Superior temporal gyrus (tissue), 1 donor: ENCODE results near the gene TACR1.
"Not testable (repeated sequence)": the region's sequence is repeated elsewhere in the genome, so short reads cannot be mapped to it uniquely, and the experiment has no call there.

Source experiments
- DNase-seq: peaks from one replicate; pipeline ENCODE4 v3.0.0-alpha.2; 2016; ENCODE audit errors: extremely low spot score

TACR1 gene

DNA sequence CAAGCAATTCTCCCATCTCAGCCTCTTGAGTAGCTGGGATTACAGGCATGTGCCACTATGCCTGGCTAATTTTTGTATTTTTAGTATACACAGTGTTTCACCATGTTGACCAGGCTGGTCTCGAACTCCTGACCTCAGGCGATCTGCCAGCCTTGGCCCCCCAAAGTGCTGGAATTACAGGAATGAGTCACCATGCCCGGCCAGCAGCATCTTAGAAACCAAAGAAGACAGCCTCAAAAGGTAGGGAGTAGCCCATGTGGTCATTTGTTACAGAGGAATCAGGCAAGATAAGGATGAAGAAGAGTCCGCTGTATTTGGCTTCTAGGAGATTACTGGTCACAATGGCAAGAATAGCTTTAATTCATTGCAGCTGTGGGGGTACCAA, 53.1 kb downstream of the TACR1 start:
- DNase-seq = not testable (repeated sequence)

DNA sequence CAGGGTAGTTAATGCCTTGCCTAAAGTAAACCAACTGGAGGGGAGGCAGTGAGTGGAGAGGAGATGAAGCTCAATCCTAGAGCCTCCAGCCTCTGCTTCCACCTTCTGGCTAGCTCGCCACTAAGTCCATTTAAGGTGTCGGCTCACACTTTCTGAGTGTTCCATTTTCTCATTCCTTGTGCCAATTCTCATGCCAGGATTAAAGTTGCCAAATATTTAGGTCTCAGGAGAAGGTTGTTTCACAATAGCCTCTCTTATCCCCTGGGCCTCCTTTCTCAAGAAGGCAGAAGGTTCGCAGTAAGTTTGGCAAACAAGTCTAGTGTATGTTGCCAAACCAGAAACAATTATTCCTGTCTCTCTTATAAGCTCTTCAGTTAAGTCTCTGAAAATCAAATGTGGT, 57.2 kb downstream of the TACR1 start:
- DNase-seq = no peak

DNA sequence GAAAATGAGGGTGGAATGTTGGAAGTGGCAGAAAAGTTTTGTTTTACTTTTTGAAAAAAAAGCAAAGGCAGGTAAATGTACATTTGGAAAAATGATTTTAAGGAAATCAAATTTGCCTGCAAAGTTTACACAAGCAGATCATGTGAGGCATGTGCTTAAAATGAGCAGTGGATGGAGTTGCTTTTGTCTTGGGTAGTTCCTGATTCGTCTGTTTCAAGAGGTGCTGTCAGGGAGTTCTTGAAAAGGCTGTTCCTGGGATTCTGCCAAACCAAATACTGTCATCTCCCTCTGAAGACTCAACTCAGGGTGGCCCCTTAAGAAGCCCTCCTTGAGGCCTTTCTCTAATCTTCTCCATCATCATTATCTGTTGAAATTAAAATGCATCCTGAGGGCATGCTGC, 59.0 kb downstream of the TACR1 start:
- no peak for DNase-seq

DNA sequence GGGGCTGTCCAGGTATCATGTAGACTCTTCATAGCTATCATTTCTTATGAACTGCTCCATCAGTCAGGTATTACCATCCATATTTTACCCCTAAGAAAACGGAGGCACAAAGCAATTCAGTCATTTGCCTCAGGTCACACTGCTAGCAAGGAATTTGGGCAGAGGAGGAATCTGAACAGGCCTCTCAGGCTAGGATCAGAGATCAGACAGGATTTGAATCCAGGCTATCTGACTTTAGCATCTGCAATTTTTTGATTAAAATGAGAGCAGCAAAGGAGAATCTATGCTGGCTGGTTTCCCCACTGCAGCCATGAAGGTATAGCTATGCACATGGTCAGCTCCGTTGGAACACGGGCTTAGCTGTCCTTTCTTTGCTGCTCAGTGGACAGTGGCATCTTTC, 60.1 kb downstream of the TACR1 start:
- DNase-seq = no peak

DNA sequence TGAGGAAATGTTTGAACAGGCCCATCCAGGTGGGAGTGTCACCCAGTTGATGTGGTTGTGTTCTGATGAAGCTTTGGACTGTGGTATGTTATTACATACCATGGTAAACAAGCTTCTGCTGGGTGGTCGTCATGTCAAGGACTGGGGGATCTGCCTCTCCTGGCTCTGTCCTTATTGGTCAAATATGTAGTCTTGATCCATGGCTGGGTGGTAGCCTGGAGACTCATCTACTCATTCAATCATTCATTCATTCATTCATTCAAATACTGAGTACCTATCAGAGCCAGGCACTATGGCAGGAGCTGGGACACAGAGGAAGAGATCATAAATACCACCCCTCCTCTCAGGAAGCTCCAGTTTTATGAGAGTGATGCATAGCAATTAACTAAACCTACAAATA, 60.8 kb downstream of the TACR1 start:
- no peak for DNase-seq

DNA sequence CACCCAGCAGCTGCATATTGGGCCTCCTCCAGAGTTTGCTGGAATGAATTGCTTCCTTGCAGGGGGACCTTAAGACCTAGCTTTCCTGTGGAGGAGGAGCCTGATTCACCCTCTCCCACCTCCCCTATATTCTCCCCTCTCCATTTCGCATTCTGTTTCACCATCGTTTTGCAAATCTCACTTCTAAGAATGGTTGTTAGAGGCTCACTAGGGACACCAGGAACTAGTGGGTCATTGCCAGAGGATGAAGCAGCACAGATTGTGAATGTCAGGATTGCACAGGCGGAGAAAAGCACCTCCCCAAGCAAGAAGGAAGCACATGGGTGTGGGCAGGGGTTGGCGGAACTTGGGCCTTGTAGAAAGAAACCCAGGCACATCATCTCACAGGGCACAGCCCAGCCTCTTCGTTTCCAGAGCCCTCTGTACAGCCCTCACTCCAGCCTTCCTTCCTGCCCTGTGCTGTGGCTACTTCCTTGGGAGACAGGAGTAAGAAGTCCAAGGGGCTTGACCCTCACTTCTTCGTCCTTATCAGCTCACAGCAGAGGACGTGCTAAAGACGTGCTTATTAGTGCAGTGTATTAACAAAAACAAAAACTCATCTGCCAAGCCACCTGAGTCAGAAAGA, 63.4 kb downstream of the TACR1 start:
- no peak for DNase-seq

DNA sequence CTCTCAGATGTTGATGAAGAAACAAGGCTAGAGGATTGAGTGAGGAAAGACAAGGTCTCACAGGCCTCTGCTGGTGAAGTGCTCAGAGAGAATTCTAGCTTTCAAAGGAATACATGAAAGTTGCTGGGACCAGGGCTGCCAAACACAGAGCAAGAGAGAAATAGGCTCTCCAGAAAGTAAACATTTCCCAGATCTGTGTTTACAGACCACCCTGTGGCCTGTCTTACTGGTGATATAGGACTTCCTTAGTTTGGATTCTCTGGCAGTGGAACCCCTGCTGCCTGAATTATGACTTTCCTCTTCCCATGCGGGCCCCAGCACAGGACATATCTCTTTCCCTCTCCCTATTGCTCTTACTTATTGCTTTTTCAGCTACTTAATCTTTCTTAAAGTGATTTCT, 64.5 kb downstream of the TACR1 start:
- no peak for DNase-seq

DNA sequence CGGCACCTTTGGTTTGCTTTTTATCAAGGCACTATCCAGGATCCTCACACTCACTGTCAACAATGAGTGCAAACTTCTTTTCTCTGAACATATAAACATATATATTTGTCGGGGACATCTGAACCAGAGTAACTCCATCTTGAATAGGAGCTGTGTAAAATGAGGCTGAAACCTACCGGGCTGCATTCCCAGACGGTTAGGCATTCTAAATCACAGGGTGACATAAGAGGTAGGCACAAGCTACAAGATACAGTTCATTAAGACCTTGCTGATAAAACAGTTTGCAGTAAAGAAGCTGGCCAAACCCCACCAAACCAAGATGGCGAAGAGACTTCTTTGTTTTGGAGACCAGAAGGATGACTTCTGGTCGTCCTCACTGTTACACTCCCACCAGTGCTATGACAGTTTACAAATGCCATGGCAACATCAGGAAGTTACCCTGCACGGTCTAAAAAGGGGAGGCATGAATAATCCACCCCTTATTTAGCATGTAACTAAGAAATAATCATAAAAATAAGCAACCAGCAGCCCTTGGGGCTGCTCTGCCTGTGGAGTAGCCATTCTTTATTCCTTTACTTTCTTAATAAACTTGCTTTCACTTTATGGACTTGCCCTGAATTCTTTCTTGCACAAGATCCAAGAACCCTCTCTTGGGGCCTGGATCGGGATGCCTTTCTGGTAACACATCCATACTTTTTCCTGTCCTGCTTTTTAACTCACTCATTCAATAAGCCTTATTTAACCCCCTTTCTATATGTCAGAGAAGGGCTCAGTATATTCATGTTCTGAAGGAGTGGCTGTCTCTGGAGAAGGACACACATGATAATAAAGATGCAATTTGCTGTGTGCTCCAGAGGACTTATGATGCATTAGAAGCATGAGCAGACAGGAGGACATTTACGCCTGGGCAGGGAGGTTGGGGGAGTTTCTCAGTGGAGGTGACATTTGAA, 65.4 kb downstream of the TACR1 start:
- no peak for DNase-seq

DNA sequence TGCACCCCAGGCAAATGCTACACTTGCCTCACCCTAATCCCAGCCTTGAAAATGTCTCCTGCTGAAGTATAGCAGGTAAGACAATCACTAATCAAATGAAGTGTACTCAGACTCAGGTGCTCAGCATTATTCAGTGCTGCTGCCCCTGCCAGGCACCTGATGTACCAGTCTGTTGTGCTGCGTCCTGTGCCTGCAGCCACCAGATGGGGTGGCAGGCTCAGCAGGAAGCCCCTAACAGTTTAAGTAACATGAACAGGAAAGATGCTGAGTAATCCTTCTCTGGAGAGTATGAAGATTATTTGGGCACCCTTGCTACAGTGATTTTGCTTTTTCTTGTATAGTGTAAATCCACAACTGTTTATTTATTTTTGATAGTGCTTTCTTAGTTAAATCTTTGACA, 69.1 kb downstream of the TACR1 start:
- no peak for DNase-seq

DNA sequence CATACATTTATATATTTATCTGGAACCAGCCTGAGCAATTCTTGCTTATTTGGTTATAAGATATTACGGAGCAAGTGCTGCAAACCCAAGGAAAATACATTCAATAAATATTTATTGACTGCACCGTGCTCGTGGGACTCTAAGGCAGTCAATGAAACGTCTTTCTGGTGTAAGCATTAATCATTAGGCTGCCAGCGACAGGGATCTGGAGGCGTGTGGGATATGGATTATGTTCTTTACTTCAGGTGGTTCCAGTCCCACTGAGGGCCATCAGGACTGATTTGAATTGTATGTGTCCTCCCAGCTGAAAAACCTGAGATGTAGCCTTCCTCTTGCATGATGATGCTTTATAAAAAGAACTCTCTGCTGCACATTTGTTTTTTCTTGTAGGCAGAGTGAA, 75.4 kb downstream of the TACR1 start:
- DNase-seq = no peak

DNA sequence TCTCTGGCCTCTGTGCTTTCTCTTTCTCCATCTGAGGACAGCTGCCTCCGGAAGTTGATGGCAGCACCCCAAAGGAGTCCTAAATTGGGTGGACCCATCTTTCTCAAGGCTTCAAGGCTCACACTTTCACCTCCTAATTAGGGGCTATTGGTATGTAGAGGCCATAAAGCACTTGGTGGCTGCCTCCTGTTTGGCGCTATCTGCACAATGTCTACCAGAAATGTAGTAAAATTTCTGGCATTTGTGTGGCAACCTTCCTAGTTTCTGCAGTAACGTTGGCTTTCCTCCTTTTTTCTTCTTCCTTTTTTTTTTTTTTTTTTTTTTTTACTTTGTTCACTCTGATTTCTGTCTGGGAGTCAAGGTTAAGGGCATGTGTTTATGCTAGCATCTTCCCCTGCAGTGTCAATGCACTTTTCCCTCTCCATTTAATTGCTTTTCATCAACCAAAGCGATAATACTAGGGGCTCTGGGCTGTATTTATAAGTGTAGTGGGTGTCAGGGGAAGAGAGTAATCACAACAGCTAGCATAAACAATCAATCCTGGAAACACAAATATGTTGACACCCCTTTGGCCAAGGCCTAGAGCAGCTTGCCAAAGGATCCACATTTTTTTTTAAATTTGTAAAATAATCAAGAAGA, 86.0 kb downstream of the TACR1 start:
- DNase-seq = no peak

DNA sequence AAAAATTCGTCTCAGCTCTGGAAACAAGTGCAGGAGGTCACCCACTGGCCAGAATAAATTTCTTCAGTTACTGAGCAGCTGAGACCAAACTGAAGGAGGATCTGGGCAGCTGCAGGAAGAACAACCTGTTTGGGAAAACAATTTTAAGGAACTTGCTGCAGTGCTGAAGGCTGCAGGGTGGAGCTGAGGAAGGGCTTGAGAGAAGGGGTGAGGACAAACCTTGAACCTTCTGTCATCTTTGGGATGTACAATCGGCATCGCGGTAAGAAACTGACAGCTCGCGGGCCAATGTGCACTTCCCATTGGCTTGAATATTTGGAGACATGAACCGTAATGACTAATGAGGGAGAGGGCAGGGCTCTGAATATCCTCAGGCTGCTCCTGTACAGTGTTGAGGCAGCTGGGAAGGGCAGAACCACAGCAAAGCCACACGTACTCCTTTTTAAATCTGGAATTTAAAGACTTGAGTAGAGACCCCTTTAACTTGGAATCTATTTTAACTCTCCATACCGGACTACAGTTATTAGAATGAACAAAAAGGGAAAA, 90.3 kb downstream of the TACR1 start:
- DNase-seq = no peak

DNA sequence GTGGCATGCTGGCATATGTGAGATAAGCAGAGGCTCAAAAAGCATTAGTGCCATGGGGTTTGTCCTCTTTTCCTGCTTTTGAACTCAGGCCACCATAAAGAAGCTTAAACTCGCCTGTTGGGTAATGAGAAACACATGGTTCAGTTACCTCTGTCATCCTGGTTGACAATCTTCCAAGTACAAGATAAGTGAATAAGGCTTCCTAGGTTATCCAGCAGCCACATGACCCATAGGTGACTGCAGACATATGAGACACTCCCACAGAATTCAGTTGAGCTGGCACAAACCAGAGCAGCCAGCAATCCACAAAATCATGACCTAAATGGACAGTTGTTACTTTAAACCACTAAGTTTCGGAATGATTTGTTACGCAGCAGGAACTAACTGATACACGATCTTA, 97.3 kb downstream of the TACR1 start:
- DNase-seq = no peak

DNA sequence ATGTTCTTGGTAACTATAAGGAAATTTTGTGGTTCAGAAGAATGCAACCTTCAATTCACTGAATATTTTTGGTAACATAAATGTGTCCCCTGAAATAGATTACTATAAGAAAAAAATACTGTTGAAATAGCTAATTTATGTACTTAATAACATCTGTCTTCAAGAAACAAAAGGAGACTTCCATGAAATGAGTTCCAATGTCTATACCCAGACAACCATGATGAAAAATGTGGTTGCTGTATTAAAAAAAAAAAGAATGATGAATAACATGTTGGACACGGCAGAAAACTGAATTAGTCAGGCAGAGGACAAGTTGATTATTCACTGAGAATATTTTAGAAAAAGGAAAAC, 98.5 kb downstream of the TACR1 start:
- no peak for DNase-seq

DNA sequence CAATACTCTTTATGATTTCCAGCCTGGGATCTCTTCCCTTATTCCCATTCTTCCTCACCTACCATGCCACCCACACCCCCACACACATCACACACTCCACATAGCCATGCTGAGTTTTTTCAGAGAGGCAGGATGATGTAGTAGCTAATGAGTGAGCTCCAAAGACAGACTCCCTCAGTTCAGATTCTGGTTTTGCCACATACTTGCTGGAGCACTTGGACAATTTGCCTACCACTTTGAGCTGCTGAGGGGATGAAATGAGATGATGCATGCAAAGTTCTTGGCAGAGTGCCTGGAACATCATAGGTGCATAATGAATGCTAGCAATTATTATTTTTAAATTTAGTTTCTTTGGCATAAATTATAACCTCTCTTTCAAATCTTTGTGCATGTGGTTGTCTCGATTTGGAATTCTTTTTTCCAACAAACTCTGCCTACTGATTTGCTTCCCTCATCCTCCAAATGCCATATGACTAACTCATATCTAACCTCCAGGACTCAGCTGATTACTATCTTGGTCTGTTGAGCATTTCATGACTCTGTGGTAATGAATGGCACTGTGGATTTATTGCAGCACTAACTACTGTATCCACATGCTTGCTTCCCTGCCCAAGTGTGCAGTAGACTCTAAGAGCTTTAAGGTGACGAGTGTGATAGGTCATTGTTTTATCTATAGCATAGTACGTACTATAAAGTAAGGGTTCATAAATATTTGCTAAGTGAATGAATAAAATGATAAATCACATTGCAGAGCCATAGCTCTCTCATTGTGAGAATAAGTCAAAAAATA, 99.1 kb downstream of the TACR1 start:
- DNase-seq = no peak

DNA sequence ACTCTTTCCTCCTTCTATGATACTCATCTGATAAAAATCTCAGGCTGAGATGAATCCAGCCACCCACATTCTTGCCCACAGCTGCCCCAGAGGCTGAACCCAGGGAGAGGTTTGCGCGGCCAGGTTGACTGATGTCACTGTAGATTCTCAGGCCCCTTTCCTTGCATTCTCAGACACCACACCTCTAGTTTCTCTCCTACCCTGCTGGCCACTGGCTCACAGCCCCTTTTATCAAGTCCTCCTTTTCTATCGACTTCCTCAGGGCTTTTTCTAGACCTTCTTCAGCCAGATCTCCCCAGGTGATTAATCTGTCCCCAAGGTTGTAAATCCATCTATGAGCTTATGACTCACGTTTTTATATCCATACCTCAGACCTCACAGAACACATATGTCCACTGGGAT, 99.8 kb downstream of the TACR1 start:
- DNase-seq = no peak

DNA sequence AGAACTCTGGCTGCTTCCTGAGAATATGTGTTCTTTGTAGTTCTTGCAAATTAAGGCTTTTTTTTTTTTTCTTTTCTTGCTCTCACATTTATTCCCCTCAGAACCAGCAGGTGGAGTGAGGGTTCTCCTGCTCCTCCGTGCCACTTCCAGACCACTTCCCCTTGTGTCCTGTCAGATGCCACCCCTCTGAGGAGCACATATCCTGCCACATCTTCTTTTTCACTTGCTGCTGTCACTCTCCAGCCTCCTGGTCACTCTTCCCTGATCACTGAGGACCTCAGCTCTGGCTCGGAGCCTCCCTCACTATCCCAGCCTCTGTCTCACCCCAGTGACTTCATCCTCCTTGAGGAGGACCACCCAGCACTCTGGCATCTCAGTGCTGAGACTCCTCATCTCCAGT, 100.5 kb downstream of the TACR1 start:
- DNase-seq = no peak

DNA sequence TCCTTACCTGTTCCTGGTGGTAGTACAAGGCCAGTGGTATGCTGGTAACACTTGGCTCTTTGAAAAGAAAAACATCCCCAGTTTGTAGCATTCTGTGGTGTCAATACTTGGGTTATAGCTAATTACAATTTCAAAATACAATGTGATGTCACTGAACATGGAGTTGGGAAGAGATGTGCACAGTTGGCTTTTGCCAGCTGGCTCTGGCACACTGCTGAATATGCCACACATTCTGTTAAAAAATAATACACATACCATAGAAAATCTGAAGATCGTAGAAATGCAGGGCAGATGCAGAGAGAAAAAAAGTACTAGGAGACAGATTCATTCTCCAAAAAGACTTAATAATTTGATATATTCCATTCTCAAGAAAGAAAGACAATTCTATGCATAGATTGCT, 101.5 kb downstream of the TACR1 start:
- no peak for DNase-seq

DNA sequence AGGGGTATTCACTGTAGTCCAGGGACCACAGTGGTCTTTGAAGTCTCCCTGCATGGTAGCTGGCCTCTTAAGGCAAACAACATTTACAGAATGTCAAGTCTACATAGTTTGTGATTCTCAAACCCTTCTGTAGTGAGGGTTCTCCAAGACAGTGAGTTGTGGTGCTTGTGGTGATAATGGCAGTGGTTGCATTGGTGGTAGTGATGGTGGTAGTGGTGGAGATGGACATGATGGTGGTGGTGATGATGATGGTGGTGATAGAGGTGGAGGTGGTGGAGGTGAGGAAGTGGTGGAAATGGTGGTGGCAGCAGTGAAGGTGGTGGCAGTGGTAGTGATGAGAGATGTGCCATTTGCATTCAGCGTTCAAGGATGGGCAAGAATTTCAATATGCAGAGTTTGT, 104.9 kb downstream of the TACR1 start:
- DNase-seq = no peak

DNA sequence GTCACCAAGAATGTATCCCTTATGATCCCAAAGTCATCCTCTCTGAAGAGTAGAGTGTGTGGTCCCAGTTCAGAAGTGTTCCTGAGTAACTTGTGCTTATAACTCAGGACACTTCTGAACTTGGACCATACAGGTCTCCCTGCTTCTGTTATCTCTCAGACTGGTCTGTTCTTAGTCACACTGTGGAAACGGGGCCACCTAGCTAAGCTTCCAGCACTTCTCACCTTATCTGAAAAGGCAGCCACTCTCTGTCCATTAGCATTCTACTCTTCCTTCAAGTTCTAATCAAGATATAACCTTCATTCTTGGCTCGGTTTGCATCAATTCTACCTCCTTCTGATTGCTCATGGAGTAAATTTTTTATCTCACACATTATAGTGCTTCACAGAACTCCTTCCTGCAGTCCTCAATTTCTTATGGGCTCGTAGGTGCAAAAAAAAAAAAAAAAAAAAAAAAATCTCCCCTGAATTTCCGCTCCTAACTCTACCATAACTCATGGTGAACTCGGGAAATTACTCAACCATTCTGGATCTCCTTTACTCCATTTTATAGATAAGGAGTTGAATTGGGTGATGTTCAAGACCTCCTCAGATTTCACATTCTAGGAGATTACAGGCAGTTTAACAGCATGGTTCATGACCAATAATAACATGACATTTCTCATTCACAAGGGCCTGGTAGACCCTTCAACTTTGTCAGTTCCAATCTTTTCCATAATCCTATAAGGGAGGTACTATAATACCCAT, 108.4 kb downstream of the TACR1 start:
- DNase-seq = no peak

DNA sequence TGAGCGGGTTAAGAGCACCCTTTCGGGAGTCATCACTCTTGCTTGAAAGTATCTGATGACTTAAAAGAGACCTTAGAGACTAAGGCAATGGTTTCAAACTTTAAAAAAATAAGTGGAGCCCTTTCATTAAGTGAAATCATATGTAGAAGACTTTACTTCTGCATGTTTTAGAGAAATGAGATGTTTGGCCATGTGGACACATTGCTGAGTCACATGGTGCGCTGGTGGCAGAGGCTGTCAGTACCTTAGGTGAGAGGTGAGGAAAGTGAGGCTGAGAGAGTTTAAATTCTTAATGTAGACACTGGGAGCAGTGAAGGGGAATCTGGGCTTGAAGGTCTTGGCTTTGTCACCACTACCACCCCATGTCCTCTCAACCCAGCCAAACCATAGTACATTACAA, 109.8 kb downstream of the TACR1 start:
- DNase-seq = no peak
